ENCODE data around the gene POLR1D.

The POLR1D gene

DNA sequence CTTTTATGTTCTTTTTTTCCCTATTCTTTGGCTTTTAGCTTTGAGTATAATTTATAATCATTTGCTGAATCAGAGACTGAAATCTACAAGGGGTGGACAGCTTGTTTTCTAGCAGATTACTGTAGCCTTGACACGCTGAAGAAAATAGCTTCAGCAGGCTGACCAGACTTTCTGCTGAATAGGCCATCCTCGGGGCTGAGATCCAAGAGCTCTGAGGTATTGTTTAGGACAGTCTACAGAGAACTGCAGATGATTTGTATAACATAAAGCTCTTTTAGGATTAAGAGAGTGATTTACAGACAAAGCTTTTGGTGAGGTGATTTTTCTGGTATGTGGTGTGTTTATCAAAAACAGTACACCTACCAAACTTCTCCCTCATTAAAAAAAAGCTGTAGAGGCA is 16.8 kb downstream of the POLR1D start:
- no peak for DNase-seq (ENCODE audit: low read depth in 2 of 2)

DNA sequence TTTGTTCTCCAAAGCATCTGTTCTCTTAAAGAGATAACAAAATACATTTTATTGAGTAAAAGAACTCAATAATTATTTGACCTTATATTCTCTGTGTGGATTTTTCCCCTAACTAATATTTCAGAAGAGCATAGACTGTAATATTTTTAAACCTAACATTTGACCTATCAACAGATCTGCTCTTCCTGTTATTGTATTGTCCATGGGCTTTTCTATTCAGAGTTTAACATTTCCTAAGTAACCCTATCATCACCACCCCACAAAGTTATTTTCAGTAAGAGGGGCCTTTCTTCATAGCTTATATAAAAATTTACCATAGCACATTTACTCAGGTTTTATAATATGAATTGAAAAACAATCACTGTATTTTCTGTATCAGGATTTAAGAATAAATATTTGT is 17.5 kb downstream of the POLR1D start:
- no peak for DNase-seq (ENCODE audit: low read depth in 2 of 2)

DNA sequence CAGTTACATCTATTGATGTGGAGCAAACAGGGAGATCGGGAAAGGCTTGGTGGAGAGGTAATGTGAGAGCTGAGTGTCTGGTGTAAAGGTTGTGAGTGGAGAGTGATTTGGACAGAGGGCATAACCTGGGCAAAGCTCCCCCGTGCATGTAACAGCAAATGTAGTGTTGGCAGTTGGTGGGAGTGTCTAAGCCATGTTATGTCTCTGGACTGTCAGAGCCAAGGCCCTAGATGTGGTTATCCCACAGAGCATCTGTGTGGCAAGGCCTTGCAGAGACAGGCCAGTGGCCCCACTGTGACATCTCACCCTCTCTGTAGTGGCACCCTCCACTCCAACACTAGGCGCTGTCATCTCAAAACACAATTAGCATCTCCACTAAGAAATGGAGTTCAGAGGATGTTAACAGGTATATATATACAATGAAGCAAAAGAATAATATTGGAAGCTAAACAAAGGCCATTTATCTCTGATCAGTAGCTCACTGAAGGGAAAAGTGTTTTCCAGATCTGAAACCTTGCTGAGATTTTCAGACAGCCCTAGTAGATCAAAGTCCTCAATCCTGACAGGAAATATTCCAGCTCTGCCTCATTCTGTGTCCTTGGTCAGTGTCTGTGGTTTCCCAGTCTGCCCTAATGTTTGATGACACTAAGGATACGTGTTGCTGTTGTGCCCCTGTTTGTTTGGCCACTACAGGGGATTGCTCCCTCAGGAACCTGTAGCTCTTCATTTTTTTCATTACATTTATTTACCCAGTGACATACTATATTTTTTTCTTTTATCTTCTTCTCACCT is 20.2 kb downstream of the POLR1D start:
- no peak for DNase-seq (ENCODE audit: low read depth in 2 of 2)

DNA sequence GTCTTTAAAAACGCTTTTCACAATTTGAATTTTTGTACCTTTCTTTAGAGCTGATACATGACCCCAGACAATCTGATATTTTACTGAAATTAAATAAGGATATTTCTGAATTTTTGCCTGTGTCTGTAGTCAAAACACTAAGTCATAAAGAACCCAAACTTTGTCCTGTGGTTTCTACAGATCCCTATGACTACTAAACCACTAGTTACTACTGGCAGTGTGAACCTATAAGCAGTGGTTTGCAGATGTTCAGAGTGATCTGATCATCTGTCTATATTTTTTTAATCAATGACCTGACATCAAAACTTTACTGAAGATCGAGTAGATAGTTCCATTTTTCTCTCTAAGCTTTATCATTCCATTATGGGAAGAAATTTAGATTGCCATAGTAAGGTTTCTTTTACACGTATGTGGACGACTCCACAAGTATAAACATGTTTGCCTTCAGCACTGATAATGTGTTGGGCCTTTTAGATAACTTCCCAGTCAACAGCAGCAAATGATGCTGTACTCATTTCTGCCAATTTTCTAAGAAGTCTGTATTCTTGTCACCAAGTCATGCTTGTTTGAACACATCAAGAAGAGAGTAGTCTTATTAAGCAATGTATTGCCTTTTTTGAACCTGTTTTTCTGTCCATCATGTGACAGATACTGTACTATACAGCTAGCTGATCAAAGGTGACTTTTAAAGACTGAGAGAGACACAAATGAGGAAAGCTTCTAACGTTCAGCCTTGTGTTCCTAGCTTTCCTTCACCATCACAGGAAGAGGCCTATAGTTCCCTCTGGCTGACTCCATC is 21.8 kb downstream of the POLR1D start:
- DNase-seq (ENCODE audit: low read depth in 2 of 2) = no peak

DNA sequence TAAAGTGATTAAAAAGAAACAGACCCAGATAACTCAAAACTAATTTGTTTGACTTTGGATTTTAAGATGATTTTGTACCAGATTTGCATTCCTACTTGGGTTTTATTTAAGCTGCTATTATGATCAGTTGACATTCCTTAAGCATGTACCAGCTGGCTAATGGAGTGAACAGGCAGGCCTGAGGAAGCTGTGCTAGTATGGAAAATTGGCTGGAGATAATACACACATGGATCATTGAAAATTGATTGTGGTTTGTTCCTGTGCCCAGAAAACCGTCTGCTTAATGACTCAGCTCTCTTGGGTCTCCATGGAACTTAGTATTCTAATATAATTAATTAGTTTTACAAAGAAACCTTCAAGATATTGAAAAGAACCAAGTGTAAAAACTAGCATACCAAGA is 22.6 kb downstream of the POLR1D start:
- DNase-seq (ENCODE audit: low read depth in 2 of 2) = peak; percentile 82 to 84

DNA sequence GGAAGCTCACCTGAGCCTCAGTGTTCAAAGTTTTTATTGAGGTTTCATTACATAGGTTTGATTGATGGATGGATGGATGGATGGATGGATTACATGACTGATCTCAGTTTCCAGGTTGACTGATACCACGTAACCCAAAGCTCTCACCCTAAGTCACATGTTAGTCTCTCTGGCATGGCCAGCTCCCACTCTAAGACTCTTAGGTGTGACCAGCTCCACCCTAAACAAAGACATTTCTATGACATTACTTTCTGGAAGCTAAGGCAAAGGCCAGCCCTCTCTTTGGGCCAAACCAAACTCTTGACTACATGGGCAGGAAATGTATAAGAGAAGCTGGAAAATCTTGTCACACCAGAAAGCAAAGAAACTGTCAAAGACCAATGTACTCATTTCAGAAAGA is 28.6 kb downstream of the POLR1D start:
- DNase-seq (ENCODE audit: low read depth in 2 of 2) = no peak

DNA sequence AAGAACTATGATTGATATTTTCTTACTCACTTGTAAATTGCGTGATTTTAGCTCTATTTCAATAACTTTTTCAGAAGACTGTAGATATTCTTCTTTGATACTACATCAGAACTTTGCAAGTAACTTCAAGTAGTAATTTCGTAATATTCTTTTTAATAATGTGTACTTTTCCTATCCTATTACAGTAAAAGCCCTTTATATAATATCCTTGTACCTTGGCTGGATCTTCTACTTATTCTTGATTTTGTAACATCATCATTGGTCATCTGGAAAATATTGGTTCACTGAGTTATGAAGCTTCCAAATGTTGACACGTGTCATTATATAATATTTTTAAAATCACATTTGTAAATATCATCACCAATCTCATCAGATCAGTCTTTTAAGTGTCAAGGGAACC is 32.4 kb downstream of the POLR1D start:
- no peak for DNase-seq (ENCODE audit: low read depth in 2 of 2)

DNA sequence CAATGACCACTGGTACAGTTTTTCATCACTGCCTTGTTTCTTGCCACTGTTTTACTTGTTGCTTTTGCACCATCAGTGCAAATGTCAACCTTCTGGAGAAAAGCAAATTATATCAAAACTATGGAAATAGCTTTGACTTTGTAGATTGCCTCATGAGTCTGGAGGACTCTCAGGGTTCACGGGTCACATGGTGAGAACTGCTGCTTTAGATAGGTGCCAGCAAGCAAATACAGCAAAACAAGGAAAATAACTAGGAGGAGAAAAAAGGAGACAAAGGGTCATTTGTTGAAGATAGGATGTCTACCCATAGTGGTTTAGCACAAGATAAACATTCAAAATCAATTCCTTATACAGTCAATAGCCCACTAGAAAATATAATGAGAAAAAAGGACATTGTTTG is 33.1 kb downstream of the POLR1D start:
- no peak for DNase-seq (ENCODE audit: low read depth in 2 of 2)

DNA sequence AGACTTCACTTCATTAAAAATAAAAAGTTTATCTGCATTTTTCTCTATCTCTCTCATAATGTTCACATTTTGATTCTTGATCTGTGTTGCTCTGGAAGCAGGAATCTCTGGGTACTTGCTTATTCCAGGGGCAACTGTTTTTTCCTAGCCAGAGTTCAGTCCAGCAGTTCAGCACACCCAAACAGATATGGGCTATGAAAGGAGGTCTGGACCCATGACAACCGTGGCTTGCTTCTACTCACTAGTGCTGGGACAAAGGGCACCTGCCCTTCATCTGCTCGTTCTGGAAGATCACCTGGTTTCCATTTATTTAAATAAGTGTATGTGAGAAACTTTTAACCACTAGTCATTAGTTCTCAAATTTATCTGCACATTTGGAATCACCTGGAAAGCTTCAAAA is 36.0 kb downstream of the POLR1D start:
- no peak for DNase-seq (ENCODE audit: low read depth in 2 of 2)

DNA sequence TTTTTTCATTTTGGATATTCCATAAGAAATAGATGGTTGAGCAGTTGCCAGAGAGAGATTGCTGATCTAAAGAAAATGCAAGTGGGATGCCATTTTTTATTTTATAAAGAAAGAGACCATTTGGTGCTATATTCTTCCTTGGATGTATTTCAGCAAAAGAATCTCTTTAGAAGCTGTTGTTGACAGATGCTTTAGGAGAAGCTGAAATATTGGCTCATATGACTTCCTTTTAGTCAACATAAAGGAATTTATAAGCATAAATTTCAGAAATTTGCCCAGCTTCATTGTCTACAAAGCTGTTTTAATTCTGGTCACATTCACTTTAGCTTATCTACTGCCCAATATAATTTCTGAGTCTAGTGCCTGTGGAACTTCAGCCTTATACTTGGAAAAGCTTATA is 36.9 kb downstream of the POLR1D start:
- peak; percentile 43 to 54 for DNase-seq (ENCODE audit: low read depth in 2 of 2)

DNA sequence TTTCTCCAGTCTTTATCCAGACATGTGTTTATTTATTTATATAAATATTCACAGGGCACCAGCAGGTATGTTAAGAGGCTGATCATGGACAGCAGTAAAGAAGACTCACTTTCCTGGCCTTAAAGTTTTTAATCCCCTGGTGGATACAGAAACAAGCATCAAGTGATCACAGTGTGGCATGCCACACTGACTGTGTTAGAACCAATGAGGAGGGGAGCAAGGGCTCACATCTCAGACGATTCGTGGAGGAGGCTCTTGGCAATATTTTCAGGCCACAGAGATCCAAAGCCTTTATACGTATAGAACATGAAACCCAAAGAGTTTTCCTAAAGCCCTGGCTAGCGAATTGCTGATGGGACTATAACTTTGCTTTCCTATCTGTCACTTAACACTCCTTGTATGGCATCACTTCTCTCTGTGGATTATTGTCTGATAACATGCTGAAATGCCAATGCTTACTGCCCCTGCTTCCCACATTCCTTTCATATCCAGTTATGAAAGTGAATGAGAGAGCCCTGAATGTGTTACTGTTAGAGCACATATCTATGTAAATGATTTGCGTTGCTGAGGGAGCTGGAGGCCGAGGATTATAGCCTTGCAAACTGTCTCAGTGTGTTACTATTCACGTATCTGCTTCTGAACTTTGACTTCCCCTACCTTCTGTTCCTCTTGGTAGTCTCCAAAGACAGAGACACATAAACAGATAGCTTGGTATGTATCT is 37.6 kb downstream of the POLR1D start:
- no peak for DNase-seq (ENCODE audit: low read depth in 2 of 2)

DNA sequence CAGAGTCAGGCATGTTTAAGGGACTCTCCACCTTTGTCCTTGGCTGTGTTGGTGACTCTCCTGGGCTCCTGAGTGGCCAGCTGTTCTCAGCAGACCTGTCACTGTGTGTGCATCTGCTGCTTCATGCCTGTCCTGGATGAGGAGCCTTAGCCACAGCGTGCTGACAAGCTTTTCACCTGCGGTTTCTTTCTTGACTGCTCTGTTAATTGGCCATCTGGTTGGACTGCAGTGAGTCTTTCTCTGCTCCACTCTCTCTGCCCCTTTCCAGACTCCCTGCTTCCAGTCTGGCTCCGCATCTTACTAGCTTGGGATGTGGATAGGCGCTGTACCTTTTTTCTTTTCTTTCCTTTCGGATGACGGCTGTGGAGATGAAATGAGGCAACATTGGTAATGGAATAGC is 38.8 kb downstream of the POLR1D start:
- DNase-seq (ENCODE audit: low read depth in 2 of 2) = no peak

DNA sequence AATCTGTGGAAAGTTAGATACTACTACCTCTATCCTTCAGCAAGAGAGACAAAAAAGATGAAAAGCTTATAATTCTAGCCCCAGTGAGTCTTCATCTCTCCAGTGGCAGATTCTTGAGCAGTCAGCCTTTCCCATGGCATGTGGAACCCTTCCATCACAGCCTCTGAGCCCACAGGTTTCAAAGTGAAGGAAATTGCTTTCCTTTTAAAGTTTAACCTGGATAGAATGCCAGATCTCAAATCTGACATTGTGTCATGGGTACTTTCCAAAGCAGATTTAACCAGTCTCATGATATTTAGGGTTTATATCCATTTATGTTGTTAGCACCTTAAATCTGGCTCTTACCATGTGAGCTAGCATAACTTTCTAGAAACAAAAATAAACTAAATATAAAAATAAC is 39.3 kb downstream of the POLR1D start:
- no peak for DNase-seq (ENCODE audit: low read depth in 2 of 2)

DNA sequence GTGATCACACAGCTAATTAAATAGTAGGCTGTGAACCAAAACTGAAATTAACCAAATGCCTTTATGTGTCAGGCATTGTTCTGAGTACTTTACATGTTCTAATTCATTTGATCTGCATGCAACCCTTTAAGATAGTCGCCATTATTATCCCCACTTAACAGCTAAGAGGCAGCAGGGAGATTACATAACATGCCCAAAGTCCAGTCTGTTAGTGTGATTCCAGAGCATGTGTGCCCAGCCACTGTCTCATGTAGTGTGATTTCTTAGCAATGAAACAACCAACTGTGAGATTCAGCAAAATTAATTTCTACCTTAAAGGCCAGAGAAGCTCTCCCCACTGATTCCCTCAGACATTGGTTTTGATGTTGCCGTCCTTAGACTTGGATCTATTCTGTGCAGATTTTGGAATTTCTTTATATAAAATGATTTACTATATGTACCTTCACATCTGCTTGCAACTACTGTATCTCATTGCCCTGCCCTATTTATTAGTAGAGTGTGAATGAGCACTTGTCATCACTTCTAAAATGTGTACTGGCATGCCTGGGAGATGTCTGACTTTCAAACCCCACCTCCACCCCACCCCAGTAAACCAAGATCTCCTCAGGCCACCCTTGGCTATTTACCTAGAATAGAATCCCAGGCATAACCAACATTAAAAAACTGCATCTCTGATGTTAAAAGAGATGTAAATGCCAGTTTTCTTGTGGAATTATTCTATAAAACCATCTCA is 41.2 kb downstream of the POLR1D start:
- no peak for DNase-seq (ENCODE audit: low read depth in 2 of 2)

DNA sequence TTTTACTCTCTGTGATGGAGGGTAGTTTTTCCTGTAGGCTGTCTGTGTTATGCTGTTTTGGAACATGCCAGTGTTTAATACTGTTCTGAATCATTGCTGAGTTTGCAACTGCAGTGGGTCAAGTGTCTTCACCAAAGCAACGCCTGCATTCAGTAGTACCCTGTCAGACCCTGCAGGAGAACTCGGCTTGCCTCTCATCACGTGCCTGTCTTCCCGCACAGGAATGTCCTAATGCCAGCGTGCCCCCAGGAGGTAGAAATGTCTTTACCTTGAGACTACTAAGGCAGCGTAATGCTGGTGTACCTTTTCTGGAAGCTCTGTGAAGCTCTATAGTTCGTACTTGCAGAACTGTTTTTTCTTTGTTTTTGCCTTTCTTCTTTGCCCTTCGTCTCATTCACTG is 42.3 kb downstream of the POLR1D start:
- DNase-seq (ENCODE audit: low read depth in 2 of 2) = no peak

DNA sequence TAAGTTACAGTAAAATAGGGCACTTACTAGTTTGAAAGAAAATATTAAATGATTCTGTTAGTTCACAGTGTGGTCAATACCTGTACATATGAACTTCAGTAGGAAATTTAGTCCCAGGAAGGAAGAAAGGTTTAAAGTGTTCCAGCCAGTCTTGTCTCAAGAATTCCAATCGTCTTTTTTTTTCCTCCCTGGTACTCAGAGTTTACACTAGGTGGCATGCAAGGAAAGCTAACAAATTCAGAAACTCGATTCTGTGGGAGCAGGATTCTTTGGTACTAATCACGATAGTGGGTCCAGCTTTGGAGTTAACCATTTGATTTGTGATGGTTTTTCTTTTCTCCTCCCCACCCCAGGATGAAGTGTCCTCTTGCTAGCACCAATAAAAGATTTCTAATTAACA is 43.6 kb downstream of the POLR1D start:
- no peak for DNase-seq (ENCODE audit: low read depth in 2 of 2)

DNA sequence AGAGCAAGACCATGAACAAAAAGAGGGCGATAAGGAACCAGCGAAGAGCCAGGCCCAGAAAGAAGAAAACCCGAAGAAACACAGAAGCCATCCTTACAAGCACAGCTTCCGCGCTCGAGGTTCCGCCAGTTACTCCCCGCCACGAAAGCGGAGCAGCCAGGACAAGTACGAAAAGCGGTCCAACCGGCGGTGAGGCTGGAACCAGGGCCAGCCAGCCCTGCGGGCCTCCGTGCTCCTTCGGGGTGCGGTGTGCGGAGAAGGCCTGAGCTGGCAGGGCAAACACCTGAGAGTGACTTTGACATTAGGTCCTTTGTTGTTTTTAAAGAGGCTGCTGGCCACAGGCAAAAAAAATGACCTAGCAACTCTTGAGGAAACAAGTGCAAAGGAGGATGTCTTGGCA is 44.1 kb downstream of the POLR1D start:
- no peak for DNase-seq (ENCODE audit: low read depth in 2 of 2)

DNA sequence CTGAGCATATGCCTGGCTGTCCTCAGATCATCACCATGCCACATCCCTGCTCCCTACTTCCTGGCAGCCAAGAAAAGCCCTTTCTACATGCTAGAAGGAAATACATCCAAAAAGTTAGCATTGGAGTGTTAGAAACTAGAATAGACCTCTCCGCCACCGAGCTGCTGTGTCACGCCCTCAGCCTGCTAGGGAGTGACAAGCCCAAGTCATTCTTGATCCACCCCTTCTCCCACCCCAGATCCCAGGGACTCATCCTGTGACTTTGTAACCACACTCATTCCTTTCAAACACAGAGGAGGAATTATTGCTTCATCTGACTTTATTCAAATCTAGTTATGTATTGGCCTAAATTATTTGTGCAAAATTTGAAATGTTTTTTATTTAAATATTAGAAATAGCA is 45.3 kb downstream of the POLR1D start:
- no peak for DNase-seq (ENCODE audit: low read depth in 2 of 2)

DNA sequence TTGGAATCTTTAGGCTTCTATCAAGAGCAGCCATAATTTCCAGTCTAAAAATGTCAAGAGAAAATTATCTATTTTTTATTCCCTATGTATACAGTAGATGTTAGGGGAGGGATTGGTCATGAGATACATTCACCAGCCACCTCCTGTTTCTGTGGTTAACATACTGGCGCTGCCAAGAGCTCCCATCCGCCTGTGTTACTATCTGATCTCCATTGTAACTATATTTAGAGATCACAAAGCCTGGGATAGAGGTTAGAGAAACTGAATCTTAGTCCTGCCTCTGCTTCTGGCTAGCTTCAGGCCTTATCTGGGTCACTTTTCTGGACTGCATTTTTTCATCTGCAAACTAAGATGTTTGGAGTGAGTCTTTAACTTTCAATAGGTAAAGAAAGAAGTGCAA is 46.3 kb downstream of the POLR1D start:
- DNase-seq (ENCODE audit: low read depth in 2 of 2) = no peak

DNA sequence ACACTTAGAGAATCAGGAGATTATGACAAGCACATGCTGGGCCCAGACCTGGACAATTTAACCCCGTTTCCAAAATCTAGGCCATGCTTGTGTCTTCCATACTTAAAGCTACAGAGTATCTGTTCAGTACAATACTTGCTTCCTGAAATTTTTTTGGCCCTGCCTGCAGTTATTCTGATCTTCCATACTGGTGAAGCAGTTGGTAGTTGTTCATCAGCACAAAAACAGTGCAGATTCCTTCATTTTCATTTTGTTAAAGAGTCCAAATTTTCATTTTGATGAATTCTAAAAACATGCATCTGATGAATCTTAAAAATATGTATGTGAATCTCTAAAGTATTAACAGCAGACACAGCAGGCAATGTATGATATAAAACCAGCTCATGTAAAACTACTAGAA is 49.2 kb downstream of the POLR1D start:
- no peak for DNase-seq (ENCODE audit: low read depth in 2 of 2)

DNA sequence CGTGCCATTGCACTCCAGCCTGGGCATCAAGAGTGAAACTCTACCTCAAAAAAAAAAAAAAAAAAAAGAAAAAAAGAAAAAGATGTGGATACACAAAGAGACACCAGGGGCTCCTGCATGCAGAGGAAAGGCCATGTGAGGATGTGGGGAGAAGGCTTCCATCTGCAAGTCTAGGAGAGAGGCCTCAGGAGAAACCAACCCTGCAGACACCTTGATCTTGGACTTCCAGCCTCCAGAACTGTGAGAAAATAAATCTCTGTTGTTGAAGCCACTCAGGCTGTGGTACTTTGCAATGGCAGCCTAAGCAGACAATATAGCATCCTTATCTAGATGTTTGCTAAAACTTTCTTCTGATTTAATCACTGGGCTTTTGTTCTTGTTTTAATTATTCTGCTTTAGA is 50.3 kb downstream of the POLR1D start:
- DNase-seq (ENCODE audit: low read depth in 2 of 2) = no peak
